Measurements from ENCODE around the gene MFSD2A. TPM values are rescaled to one million over a fixed set of nuclear protein-coding genes. Genes with fewer than 3 reads are reported as not detected.

Gene MFSD2A
- polyA plus RNA-seq, 1 of the 3 experiments (the other 2 are of a cell fraction) = 6.3 TPM

GRCh38 chr1:39905172-39905571 is 49.8 kb upstream of the MFSD2A start:
- DNase-seq = no peak
- H3K4me1 ChIP-seq (ENCODE audit: control insufficient read depth in 1 of 2, insufficient read depth in 2 of 2, low read depth in 1 of 2, low read length in 1 of 2) = peaks cover 0 to 9% of the 10 kb centered on the region in 2 experiments; a peak in 1 of 4 replicates
- 74% methylated on average over 4 of the region's 4 CpGs for WGBS (ENCODE audit: low lambda C conversion rate)
- CTCF ChIA-PET = no interaction called here
- H3K9ac ChIP-seq = no peak overlapping the region
- POLR2A ChIA-PET = no interaction called here
- no peaks in the 10 kb centered on the region for H3K36me3 ChIP-seq (replicated peaks in 1 of 2; ENCODE audit: control insufficient read depth in 1 of 2, insufficient read depth in 2 of 2, low read length in 1 of 2)
- H4K20me1 ChIP-seq (ENCODE audit: insufficient read depth) = no peaks in the 10 kb centered on the region
- no peak overlapping the region for H3K4me2 ChIP-seq
- TF ChIP-seq RXRA (IDR thresholded peaks at IDR 0.05; ENCODE audit: borderline replicate concordance, low read depth) (no peak), GABPA (IDR thresholded peaks at IDR 0.05; ENCODE audit: low read depth) (no peak), JUND (IDR thresholded peaks at IDR 0.05) (no peak), POLR2AphosphoS5 (IDR thresholded peaks at IDR 0.05; ENCODE audit: low read depth, low read length) (no peak), TAF1 (IDR thresholded peaks at IDR 0.05; ENCODE audit: borderline replicate concordance, low read depth, low read length) (no peak), RCOR1 (IDR thresholded peaks at IDR 0.05; ENCODE audit: low read length) (no peak), PBX3 (IDR thresholded peaks at IDR 0.05) (no peak), RAD21 (IDR thresholded peaks at IDR 0.05; ENCODE audit: low read length) (no peak), YY1 (IDR thresholded peaks at IDR 0.05; ENCODE audit: low read depth) (no peak), MXI1 (IDR thresholded peaks at IDR 0.05; ENCODE audit: low read depth, low read length) (no peak), NFIC (IDR thresholded peaks at IDR 0.05; ENCODE audit: borderline replicate concordance) (no peak), GATA2 (CRISPR knock-in tag; IDR thresholded peaks at IDR 0.05) (no peak), RFX5 (IDR thresholded peaks at IDR 0.05; ENCODE audit: low read length) (no peak), CHD2 (IDR thresholded peaks at IDR 0.05; ENCODE audit: low read length, partially characterized antibody) (no peak), TEAD4 (IDR thresholded peaks at IDR 0.05; ENCODE audit: borderline replicate concordance, insufficient read depth) (no peak), FOXJ3 (CRISPR knock-in tag; IDR thresholded peaks at IDR 0.05) (no peak), NRF1 (IDR thresholded peaks at IDR 0.05; ENCODE audit: low read depth, low read length) (no peak)
- TF ChIP-seq, protein P1, sequence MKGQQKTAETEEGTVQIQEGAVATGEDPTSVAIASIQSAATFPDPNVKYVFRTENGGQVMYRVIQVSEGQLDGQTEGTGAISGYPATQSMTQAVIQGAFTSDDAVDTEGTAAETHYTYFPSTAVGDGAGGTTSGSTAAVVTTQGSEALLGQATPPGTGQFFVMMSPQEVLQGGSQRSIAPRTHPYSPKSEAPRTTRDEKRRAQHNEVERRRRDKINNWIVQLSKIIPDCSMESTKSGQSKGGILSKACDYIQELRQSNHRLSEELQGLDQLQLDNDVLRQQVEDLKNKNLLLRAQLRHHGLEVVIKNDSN (IDR thresholded peaks at IDR 0.05; ENCODE audit: borderline replicate concordance, low read depth) = no peak
- no peaks in the 10 kb centered on the region for H3K9me3 ChIP-seq
- H3K27ac ChIP-seq (ENCODE audit: low read depth in 2 of 2, low read length in 1 of 2) = no peak overlapping the region
- H3K4me3 ChIP-seq (ENCODE audit: low read depth in 2 of 2, low read length in 1 of 2) = no peak overlapping the region
- H3F3A ChIP-seq (replicated peaks; ENCODE audit: insufficient read depth) = no peaks in the 10 kb centered on the region
- H3K79me2 ChIP-seq (ENCODE audit: insufficient read depth) = no peaks in the 10 kb centered on the region
- peaks cover 22% of the 10 kb centered on the region; the same call in 1 of the 2 replicates for H3K27me3 ChIP-seq (ENCODE audit: insufficient read depth)
- H3K9me2 ChIP-seq = no peaks in the 10 kb centered on the region
- no peak overlapping the region for H2AFZ ChIP-seq (ENCODE audit: low read depth)

Measured in SK-N-SH (cell line).